GM23338 (cell line): ENCODE data around the gene TADA2A. TPM values are rescaled to one million over a fixed set of nuclear protein-coding genes. Genes with fewer than 3 reads are reported as not detected.
A peak's percentile ranks its signal among the peaks of the same experiment; 100 is the strongest.

Source experiments
- ATAC-seq: fragments of 200-7000 bp; cut with Tn5 transposase; 3 replicates; pipeline ENCODE4 v1.9.1; 2020
- DNase-seq: peaks from one replicate; pipeline ENCODE4 v3.0.0-alpha.2; 2015; ENCODE audit warnings: low spot score
- H2AFZ ChIP-seq: fragments of 200-600 bp; sonication (generic); 2 replicates; pipeline ENCODE4 v1.8.0; 2016; ENCODE audit warnings: antibody characterized with exemption, mild to moderate bottlenecking, moderate library complexity
- H3F3A ChIP-seq: fragments of 200-600 bp; sonication (generic); replicated peaks from 2 replicates; pipeline ENCODE4 v1.8.0; 2017; ENCODE audit warnings: antibody characterized with exemption, mixed run types, low read depth
- H3K27ac ChIP-seq: fragments of 200-600 bp; sonication (generic); 2 replicates; pipeline ENCODE4 v1.6.1; 2016; ENCODE audit warnings: low read depth
- H3K27me3 ChIP-seq: fragments of 200-600 bp; sonication (generic); 2 replicates; pipeline ENCODE4 v1.8.0; 2016; ENCODE audit warnings: mild to moderate bottlenecking, mixed run types, moderate library complexity; ENCODE audit not compliant: insufficient read depth
- H3K36me3 ChIP-seq: fragments of 200-600 bp; sonication (generic); 2 replicates; pipeline ENCODE4 v1.8.0; 2016; ENCODE audit warnings: mild to moderate bottlenecking; ENCODE audit not compliant: insufficient read depth
- H3K4me1 ChIP-seq: fragments of 200-600 bp; sonication (generic); 2 replicates; pipeline ENCODE4 v1.8.0; 2016; ENCODE audit warnings: mild to moderate bottlenecking, moderate library complexity; ENCODE audit not compliant: insufficient read depth
- H3K4me2 ChIP-seq: fragments of 200-600 bp; sonication (generic); 2 replicates; pipeline ENCODE4 v1.7.1; 2017; ENCODE audit warnings: mixed run types
- H3K4me3 ChIP-seq: fragments of 200-600 bp; sonication (generic); 2 replicates; pipeline ENCODE4 v1.6.1; 2016; ENCODE audit warnings: mixed run types
- H3K79me2 ChIP-seq: fragments of 200-600 bp; sonication (generic); replicated peaks from 2 replicates; pipeline ENCODE4 v1.8.0; 2017; ENCODE audit warnings: mild to moderate bottlenecking; ENCODE audit not compliant: insufficient read depth
- H3K9me2 ChIP-seq: fragments of 200-600 bp; sonication (generic); 2 replicates; pipeline ENCODE4 v1.8.0; 2017; ENCODE audit not compliant: insufficient read depth
- H4K20me1 ChIP-seq: fragments of 200-600 bp; sonication (generic); replicated peaks from 2 replicates; pipeline ENCODE4 v1.8.0; 2017; ENCODE audit warnings: mild to moderate bottlenecking; ENCODE audit not compliant: insufficient read depth
- H3K27ac Mint-ChIP-seq: 2 replicates; pipeline ENCODE4 v1.8.0; 2020; ENCODE audit warnings: inconsistent platforms, mild to moderate bottlenecking, moderate library complexity, mixed read lengths
- H3K27me3 Mint-ChIP-seq: 3 replicates; pipeline ENCODE4 v1.8.0; 2022; ENCODE audit warnings: low read depth, mild to moderate bottlenecking, moderate library complexity, mixed read lengths, inconsistent platforms; ENCODE audit not compliant: insufficient read depth, poor library complexity
- H3K36me3 Mint-ChIP-seq: 3 replicates; pipeline ENCODE4 v1.8.0; 2021; ENCODE audit warnings: low read depth, mild to moderate bottlenecking, inconsistent platforms, moderate library complexity, mixed read lengths
- H3K4me1 Mint-ChIP-seq: 3 replicates; pipeline ENCODE4 v1.8.0; 2020; ENCODE audit warnings: mild to moderate bottlenecking, inconsistent platforms, mixed read lengths
- H3K4me3 Mint-ChIP-seq: 3 replicates; pipeline ENCODE4 v1.8.0; 2021; ENCODE audit warnings: moderate library complexity, mild to moderate bottlenecking, inconsistent platforms, mixed read lengths
- H3K9me3 Mint-ChIP-seq: 3 replicates; pipeline ENCODE4 v1.8.0; 2020; ENCODE audit warnings: moderate library complexity, mild to moderate bottlenecking, inconsistent platforms, mixed read lengths
- ETS1 ChIP-seq: IDR thresholded peaks from 2 replicates; pipeline ENCODE4 v1.6.1; 2016; ENCODE audit warnings: antibody characterized with exemption
- EZH2 ChIP-seq: fragments of 200-600 bp; sonication (generic); IDR thresholded peaks from one replicate; pipeline ENCODE4 v1.8.0; 2017; ENCODE audit warnings: antibody characterized with exemption, mild to moderate bottlenecking, low read depth; ENCODE audit not compliant: unreplicated experiment
- EZH2phosphoT487 ChIP-seq: fragments of 200-600 bp; sonication (generic); IDR thresholded peaks from one replicate; pipeline ENCODE4 v1.8.1; 2018; ENCODE audit warnings: antibody characterized with exemption; ENCODE audit not compliant: unreplicated experiment
- NANOG ChIP-seq: IDR thresholded peaks from 2 replicates; pipeline ENCODE4 v1.6.1; 2016; ENCODE audit warnings: antibody characterized with exemption, borderline replicate concordance
- POLR2AphosphoS5 ChIP-seq: IDR thresholded peaks from 2 replicates; pipeline ENCODE4 v1.6.1; 2016; ENCODE audit warnings: antibody characterized with exemption, low read depth
- STAT1 ChIP-seq: IDR thresholded peaks from one replicate; pipeline ENCODE4 v1.6.1; 2016; ENCODE audit warnings: antibody characterized with exemption; ENCODE audit not compliant: unreplicated experiment
- ZNF114 ChIP-seq: fragments of 250-450 bp; sonication (Bioruptor Pico); IDR thresholded peaks from 2 replicates; pipeline ENCODE4 v1.5.0; 2020; ENCODE audit warnings: mild to moderate bottlenecking, moderate library complexity
- polyA plus RNA-seq: library from polyadenylated mRNA; unstranded; fragments of >200 nt; fragmentation: Nextera tagmentation; extraction: Ambion mirVana; gene quantifications from 2 replicates; pipeline ENCODE4 v1.2.1, GENCODE V29; 2016
- total RNA-seq: library from RNA; depleted of rRNA; stranded (reverse); fragments of >200 nt; shearing (Covaris generic); gene quantifications from 2 replicates; pipeline ENCODE4 v1.2.3, GENCODE V29; 2014
- TF ChIP-seq, protein P1 (sequence below): IDR thresholded peaks from one replicate; pipeline ENCODE4 v1.6.1; 2018; ENCODE audit warnings: antibody characterized with exemption; ENCODE audit not compliant: unreplicated experiment
- TF ChIP-seq, protein P2 (sequence below), 2 experiments: fragments of 200-600 bp in 1 of 2; sonication (generic) in 1 of 2; conservative IDR thresholded peaks; 2 replicates each; pipeline versions ENCODE4 v1.5.1 to v1.6.1; 2016 to 2017; ENCODE audit warnings: antibody characterized with exemption in 2 of 2, low read depth in 2 of 2, mild to moderate bottlenecking in 2 of 2, moderate library complexity in 1 of 2

Gene TADA2A
- total and polyA plus RNA-seq, 2 experiments from 2014 or later, result 14.5 to 17.1 TPM

DNA sequence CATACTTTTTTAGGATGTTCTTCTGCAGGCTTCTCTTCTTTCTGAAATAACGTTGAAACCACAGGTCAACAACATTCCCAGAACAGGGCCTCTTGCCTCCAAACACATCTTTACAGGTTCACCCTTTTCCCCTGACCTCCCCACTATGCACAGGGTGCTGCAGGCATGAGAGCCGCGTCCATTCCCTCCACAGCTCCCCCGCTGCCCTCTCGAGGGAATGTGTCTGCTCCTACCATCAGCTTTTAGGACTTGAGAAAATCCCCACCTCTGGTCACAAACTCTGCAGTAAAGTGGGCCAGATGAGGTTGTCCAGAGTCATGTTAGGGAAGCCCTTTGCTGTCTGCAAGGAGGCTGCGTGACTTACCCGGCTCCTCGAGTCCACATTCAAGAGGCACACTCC is 113.5 kb downstream of the TADA2A start:
- Mint-ChIP-seq H3K36me3 (peaks cover 29% of the 10 kb centered on the region), H3K4me3 (no peak overlapping the region), H3K27me3 (peaks cover 2% of the 10 kb centered on the region), H3K4me1 (no peaks in the 10 kb centered on the region), H3K27ac (peak overlapping the region; percentile 50), H3K9me3 (no peaks in the 10 kb centered on the region)
- ATAC-seq (peak; percentile 70), DNase-seq (peak; percentile 27)
- Histone ChIP-seq H3K4me3 (no peak overlapping the region), H3K4me1 (no peaks in the 10 kb centered on the region), H3K9me2 (no peaks in the 10 kb centered on the region), H3K27me3 (no peaks in the 10 kb centered on the region), H3F3A (0 out of 2 replicates have a peak, but pooled peaks cover 3% of the 10 kb centered on the region), H2AFZ (no peak overlapping the region), H3K79me2 (no peaks in the 10 kb centered on the region), H3K27ac (no peak overlapping the region), H4K20me1 (peaks cover 5% of the 10 kb centered on the region), H3K36me3 (peaks cover 3% of the 10 kb centered on the region; the same call in 1 of the 2 replicates), H3K4me2 (no peak overlapping the region)
- TF ChIP-seq, protein P1, sequence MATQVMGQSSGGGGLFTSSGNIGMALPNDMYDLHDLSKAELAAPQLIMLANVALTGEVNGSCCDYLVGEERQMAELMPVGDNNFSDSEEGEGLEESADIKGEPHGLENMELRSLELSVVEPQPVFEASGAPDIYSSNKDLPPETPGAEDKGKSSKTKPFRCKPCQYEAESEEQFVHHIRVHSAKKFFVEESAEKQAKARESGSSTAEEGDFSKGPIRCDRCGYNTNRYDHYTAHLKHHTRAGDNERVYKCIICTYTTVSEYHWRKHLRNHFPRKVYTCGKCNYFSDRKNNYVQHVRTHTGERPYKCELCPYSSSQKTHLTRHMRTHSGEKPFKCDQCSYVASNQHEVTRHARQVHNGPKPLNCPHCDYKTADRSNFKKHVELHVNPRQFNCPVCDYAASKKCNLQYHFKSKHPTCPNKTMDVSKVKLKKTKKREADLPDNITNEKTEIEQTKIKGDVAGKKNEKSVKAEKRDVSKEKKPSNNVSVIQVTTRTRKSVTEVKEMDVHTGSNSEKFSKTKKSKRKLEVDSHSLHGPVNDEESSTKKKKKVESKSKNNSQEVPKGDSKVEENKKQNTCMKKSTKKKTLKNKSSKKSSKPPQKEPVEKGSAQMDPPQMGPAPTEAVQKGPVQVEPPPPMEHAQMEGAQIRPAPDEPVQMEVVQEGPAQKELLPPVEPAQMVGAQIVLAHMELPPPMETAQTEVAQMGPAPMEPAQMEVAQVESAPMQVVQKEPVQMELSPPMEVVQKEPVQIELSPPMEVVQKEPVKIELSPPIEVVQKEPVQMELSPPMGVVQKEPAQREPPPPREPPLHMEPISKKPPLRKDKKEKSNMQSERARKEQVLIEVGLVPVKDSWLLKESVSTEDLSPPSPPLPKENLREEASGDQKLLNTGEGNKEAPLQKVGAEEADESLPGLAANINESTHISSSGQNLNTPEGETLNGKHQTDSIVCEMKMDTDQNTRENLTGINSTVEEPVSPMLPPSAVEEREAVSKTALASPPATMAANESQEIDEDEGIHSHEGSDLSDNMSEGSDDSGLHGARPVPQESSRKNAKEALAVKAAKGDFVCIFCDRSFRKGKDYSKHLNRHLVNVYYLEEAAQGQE, result no peak
- TF ChIP-seq, protein P2, sequence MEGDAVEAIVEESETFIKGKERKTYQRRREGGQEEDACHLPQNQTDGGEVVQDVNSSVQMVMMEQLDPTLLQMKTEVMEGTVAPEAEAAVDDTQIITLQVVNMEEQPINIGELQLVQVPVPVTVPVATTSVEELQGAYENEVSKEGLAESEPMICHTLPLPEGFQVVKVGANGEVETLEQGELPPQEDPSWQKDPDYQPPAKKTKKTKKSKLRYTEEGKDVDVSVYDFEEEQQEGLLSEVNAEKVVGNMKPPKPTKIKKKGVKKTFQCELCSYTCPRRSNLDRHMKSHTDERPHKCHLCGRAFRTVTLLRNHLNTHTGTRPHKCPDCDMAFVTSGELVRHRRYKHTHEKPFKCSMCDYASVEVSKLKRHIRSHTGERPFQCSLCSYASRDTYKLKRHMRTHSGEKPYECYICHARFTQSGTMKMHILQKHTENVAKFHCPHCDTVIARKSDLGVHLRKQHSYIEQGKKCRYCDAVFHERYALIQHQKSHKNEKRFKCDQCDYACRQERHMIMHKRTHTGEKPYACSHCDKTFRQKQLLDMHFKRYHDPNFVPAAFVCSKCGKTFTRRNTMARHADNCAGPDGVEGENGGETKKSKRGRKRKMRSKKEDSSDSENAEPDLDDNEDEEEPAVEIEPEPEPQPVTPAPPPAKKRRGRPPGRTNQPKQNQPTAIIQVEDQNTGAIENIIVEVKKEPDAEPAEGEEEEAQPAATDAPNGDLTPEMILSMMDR (conservative IDR thresholded peaks at IDR 0.05; ENCODE audit: low read depth in 2 of 2), result 0 out of 4 replicates have a peak, but pooled peaks of 1 of the 2 experiments have one; percentile 17
- TF ChIP-seq ZNF114 (no peak), NANOG (no peak)

DNA sequence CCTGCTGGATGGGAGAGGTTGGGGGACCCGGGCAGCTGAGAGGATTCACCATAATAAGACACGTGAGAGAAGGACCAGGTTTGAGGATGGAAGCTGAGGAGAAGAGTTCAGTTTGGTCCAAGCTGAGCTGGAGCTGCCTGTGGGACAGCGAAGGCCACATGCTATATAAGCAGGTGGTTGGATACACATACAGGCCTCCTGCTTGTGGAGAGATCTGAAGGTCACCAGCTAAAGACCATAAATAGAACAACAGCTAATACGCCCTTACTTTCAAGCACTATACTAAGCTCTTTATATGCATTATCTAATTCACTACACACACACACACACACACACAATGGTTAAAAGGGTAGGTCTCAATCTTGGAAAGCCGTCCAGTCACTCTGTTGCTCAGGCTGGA is 115.1 kb downstream of the TADA2A start:
- Histone ChIP-seq H3K79me2 (no peaks in the 10 kb centered on the region), H3K36me3 (peaks cover 7% of the 10 kb centered on the region; the same call in 1 of the 2 replicates), H3F3A (0 out of 2 replicates have a peak, but pooled peaks cover 3% of the 10 kb centered on the region), H3K27me3 (no peaks in the 10 kb centered on the region), H3K27ac (no peak overlapping the region), H3K4me3 (no peak overlapping the region), H4K20me1 (no peaks in the 10 kb centered on the region), H3K4me1 (no peaks in the 10 kb centered on the region), H2AFZ (no peak overlapping the region), H3K9me2 (no peaks in the 10 kb centered on the region), H3K4me2 (no peak overlapping the region)
- Mint-ChIP-seq H3K4me3 (no peak overlapping the region), H3K36me3 (peaks cover 29% of the 10 kb centered on the region), H3K9me3 (no peaks in the 10 kb centered on the region), H3K4me1 (no peaks in the 10 kb centered on the region), H3K27me3 (peaks cover 2% of the 10 kb centered on the region), H3K27ac (no peak overlapping the region; the same call in 1 of the 2 replicates)
- ATAC-seq (no peak), DNase-seq (no peak)
- TF ChIP-seq ETS1, result no peak
- no peak for TF ChIP-seq ZNF114
- TF ChIP-seq, protein P2 (conservative IDR thresholded peaks at IDR 0.05; ENCODE audit: low read depth in 2 of 2), result no peak
- TF ChIP-seq EZH2phosphoT487, result no peak
- TF ChIP-seq NANOG, result no peak
- TF ChIP-seq EZH2, result no peak
- TF ChIP-seq POLR2AphosphoS5, result no peak
- TF ChIP-seq STAT1, result no peak
